ENCODE data around the gene ARFGAP2.

The ARFGAP2 gene

GRCh38 chr11:47148903-47149531 is 27.7 kb downstream of the ARFGAP2 start:
- DNase-seq (ENCODE audit: low read depth in 2 of 2) = no peak

GRCh38 chr11:47148270-47148669 is 28.4 kb downstream of the ARFGAP2 start:
- no peak for DNase-seq (ENCODE audit: low read depth in 2 of 2)

GRCh38 chr11:47147681-47148080 is 29.0 kb downstream of the ARFGAP2 start:
- no peak for DNase-seq (ENCODE audit: low read depth in 2 of 2)

GRCh38 chr11:47147250-47147649 is 29.4 kb downstream of the ARFGAP2 start:
- DNase-seq (ENCODE audit: low read depth in 2 of 2) = no peak

- no peak for DNase-seq (ENCODE audit: low read depth in 2 of 2)
These were observed 32.1 kb downstream of the ARFGAP2 start for GRCh38 chr11:47144541-47144940.

GRCh38 chr11:47143322-47143721 is 33.4 kb downstream of the ARFGAP2 start:
- no peak for DNase-seq (ENCODE audit: low read depth in 2 of 2)

GRCh38 chr11:47139878-47140277 is 36.8 kb downstream of the ARFGAP2 start:
- no peak for DNase-seq (ENCODE audit: low read depth in 2 of 2)

GRCh38 chr11:47137476-47137875 is 39.2 kb downstream of the ARFGAP2 start:
- no peak for DNase-seq (ENCODE audit: low read depth in 2 of 2)

GRCh38 chr11:47136921-47137320 is 39.8 kb downstream of the ARFGAP2 start:
- DNase-seq (ENCODE audit: low read depth in 2 of 2) = no peak

- no peak for DNase-seq (ENCODE audit: low read depth in 2 of 2)
These were observed 40.4 kb downstream of the ARFGAP2 start for GRCh38 chr11:47136327-47136726.

GRCh38 chr11:47132981-47133380 is 43.7 kb downstream of the ARFGAP2 start:
- DNase-seq (ENCODE audit: low read depth in 2 of 2) = no peak

GRCh38 chr11:47132490-47132889 is 44.2 kb downstream of the ARFGAP2 start:
- DNase-seq (ENCODE audit: low read depth in 2 of 2) = no peak

GRCh38 chr11:47131136-47131535 is 45.5 kb downstream of the ARFGAP2 start:
- no peak for DNase-seq (ENCODE audit: low read depth in 2 of 2)

GRCh38 chr11:47130543-47130942 is 46.1 kb downstream of the ARFGAP2 start:
- no peak for DNase-seq (ENCODE audit: low read depth in 2 of 2)

GRCh38 chr11:47127213-47127612 is 49.5 kb downstream of the ARFGAP2 start:
- no peak for DNase-seq (ENCODE audit: low read depth in 2 of 2)

GRCh38 chr11:47125083-47125482 is 51.6 kb downstream of the ARFGAP2 start:
- DNase-seq (ENCODE audit: low read depth in 2 of 2) = no peak

GRCh38 chr11:47124675-47125074 is 52.0 kb downstream of the ARFGAP2 start:
- DNase-seq (ENCODE audit: low read depth in 2 of 2) = no peak

GRCh38 chr11:47123094-47123493 is 53.6 kb downstream of the ARFGAP2 start:
- no peak for DNase-seq (ENCODE audit: low read depth in 2 of 2)

GRCh38 chr11:47121731-47122130 is 54.9 kb downstream of the ARFGAP2 start:
- no peak for DNase-seq (ENCODE audit: low read depth in 2 of 2)

GRCh38 chr11:47121056-47121455 is 55.6 kb downstream of the ARFGAP2 start:
- no peak for DNase-seq (ENCODE audit: low read depth in 2 of 2)

- DNase-seq (ENCODE audit: low read depth in 2 of 2) = peak; percentile 1 to 12
These were observed 57.6 kb downstream of the ARFGAP2 start for GRCh38 chr11:47118958-47119688.

Measured in stimulated activated CD8-positive, alpha-beta memory T cell treated with anti-CD3 and anti-CD28 coated beads, Interleukin-15, amount 100 ng/mL, for 48 hours (primary cell).